Endothelial cell of umbilical vein (primary cell): Measurements from ENCODE around the gene SGSH. TPM values are rescaled to one million over a fixed set of nuclear protein-coding genes. Genes with fewer than 3 reads are reported as not detected.

Experiments
- BruUV-seq: library from RNA; stranded (reverse); fragments of 400-500 nt; replicated peaks from 2 replicates; lab custom pipeline; 2021; lab: Mats Ljungman, UMichigan
- CTCF ChIA-PET: fragments of 300-600, 350-600 bp; sonication (Branson Sonifier 250); formaldehyde crosslinking; loops from one replicate; lab custom pipeline; 2021; ENCODE audit warnings: antibody characterized with exemption, inconsistent platforms; lab: Charles Lee
- POLR2A ChIA-PET: fragments of 300-600, 350-600 bp; sonication (Branson Sonifier 250); formaldehyde crosslinking; loops from one replicate; lab custom pipeline; 2021; ENCODE audit warnings: antibody characterized with exemption, inconsistent platforms; lab: Charles Lee
- DNase-seq: peaks from one replicate; pipeline ENCODE4 v3.0.0-alpha.2; 2011; ENCODE audit warnings: low read depth, low spot score
- FAIRE-seq: peaks from 2 replicates; lab custom pipeline; 2011; peaks lifted over from hg19 to GRCh38; lab: Jason Lieb, UNC
- H2AFZ ChIP-seq: 2 replicates; pipeline ENCODE4 v1.6.0; 2012; ENCODE audit warnings: low read depth, low read length, control low read depth, inconsistent platforms
- H3K27ac ChIP-seq: 2 replicates; pipeline ENCODE4 v1.5.1; 2011; ENCODE audit warnings: low read depth, mild to moderate bottlenecking, control low read depth, low read length, moderate library complexity; ENCODE audit not compliant: insufficient read depth
- H3K27me3 ChIP-seq, 2 experiments: 2 replicates each; pipeline versions ENCODE4 v1.6.0 to v1.6.1; 2011; ENCODE audit warnings: low read length in 2 of 2, mixed read lengths in 1 of 2; ENCODE audit not compliant: control insufficient read depth in 2 of 2, insufficient read depth in 2 of 2
- H3K36me3 ChIP-seq, 2 experiments: 2 replicates in 1 of 2; 3 replicates in 1 of 2; pipeline ENCODE4 v1.5.1; 2011; ENCODE audit warnings: low read length in 2 of 2, mild to moderate bottlenecking in 1 of 2, moderate library complexity in 1 of 2; ENCODE audit not compliant: control insufficient read depth in 2 of 2, insufficient read depth in 2 of 2; ENCODE audit errors: extremely low read depth in 1 of 2
- H3K4me1 ChIP-seq: 3 replicates; pipeline ENCODE4 v1.5.1; 2011; ENCODE audit warnings: mild to moderate bottlenecking, low read length; ENCODE audit not compliant: control insufficient read depth, insufficient read depth; ENCODE audit errors: extremely low read depth
- H3K4me2 ChIP-seq: 2 replicates; pipeline ENCODE4 v1.6.1; 2011; ENCODE audit warnings: low read length, control low read depth, mixed read lengths; ENCODE audit not compliant: insufficient read depth
- H3K4me3 ChIP-seq, 3 experiments: fragments of 200-600 bp in 1 of 3; sonication (generic), shearing (Covaris generic) in 1 of 3; replicated peaks in 1 of 3; 2 replicates each; pipeline ENCODE4 v1.5.1; 2011 to 2016; ENCODE audit warnings: control low read depth in 3 of 3, low read length in 3 of 3, mild to moderate bottlenecking in 2 of 3, inconsistent platforms in 1 of 3, low read depth in 1 of 3, moderate library complexity in 1 of 3; ENCODE audit not compliant: insufficient read depth in 1 of 3
- H3K79me2 ChIP-seq: 2 replicates; pipeline ENCODE4 v1.6.0; 2012; ENCODE audit warnings: low read length, inconsistent platforms; ENCODE audit not compliant: control insufficient read depth, insufficient read depth
- H3K9ac ChIP-seq: replicated peaks from 2 replicates; pipeline ENCODE3; 2011; ENCODE audit warnings: low read length, control low read depth; ENCODE audit not compliant: insufficient read depth; ENCODE audit errors: extremely low read depth
- H3K9me1 ChIP-seq: replicated peaks from 3 replicates; pipeline ENCODE4 v1.6.0; 2011; ENCODE audit warnings: mild to moderate bottlenecking, low read length; ENCODE audit not compliant: control insufficient read depth, insufficient read depth; ENCODE audit errors: extremely low read depth
- H3K9me3 ChIP-seq: replicated peaks from 2 replicates; pipeline ENCODE4 v1.5.1; 2012; ENCODE audit warnings: low read length, inconsistent platforms; ENCODE audit not compliant: control insufficient read depth, insufficient read depth
- H4K20me1 ChIP-seq: replicated peaks from 2 replicates; pipeline ENCODE3; 2011; ENCODE audit warnings: mild to moderate bottlenecking, low read length; ENCODE audit not compliant: control insufficient read depth, insufficient read depth; ENCODE audit errors: extremely low read depth
- CTCF ChIP-seq, 2 donors: IDR thresholded peaks; 1 replicate in 1 of 2; 2 replicates in 1 of 2; pipeline ENCODE4 v1.5.1; 2011; ENCODE audit warnings: low read length in 2 of 2, mild to moderate bottlenecking in 2 of 2, moderate library complexity in 2 of 2, control low read depth in 1 of 2, inconsistent platforms in 1 of 2, low read depth in 1 of 2; ENCODE audit not compliant: insufficient read depth in 1 of 2; ENCODE audit errors: extremely low read depth in 1 of 2
- EZH2 ChIP-seq: IDR thresholded peaks from 2 replicates; pipeline ENCODE4 v1.6.1; 2012; ENCODE audit warnings: borderline replicate concordance, low read depth, mild to moderate bottlenecking, moderate library complexity, low read length, inconsistent platforms; ENCODE audit not compliant: severe bottlenecking
- FOS ChIP-seq: IDR thresholded peaks from 2 replicates; pipeline ENCODE4 v1.6.1; 2011; ENCODE audit warnings: mild to moderate bottlenecking, low read length, moderate library complexity, borderline replicate concordance; ENCODE audit not compliant: insufficient read depth
- GATA2 ChIP-seq: IDR thresholded peaks from 2 replicates; pipeline ENCODE4 v1.7.0; 2011; ENCODE audit warnings: low read depth, mild to moderate bottlenecking, moderate library complexity, mixed read lengths, low read length; ENCODE audit not compliant: insufficient read length, insufficient read depth
- JUN ChIP-seq: IDR thresholded peaks from 2 replicates; pipeline ENCODE4 v1.6.1; 2011; ENCODE audit warnings: borderline replicate concordance, low read depth; ENCODE audit not compliant: insufficient read length, insufficient read depth
- MAX ChIP-seq: IDR thresholded peaks from 2 replicates; pipeline ENCODE4 v1.6.1; 2011; ENCODE audit not compliant: insufficient read depth, insufficient read length
- MYC ChIP-seq: IDR thresholded peaks from one replicate; pipeline ENCODE4 v1.6.1; 2011; ENCODE audit warnings: mild to moderate bottlenecking, low read depth, low read length
- POLR2A ChIP-seq: IDR thresholded peaks from 2 replicates; pipeline ENCODE4 v1.6.1; 2012; ENCODE audit warnings: low read depth, mild to moderate bottlenecking, control low read depth, low read length
- POLR2AphosphoS5 ChIP-seq: IDR thresholded peaks from 2 replicates; pipeline ENCODE4 v1.6.1; 2012; ENCODE audit warnings: low read depth, mild to moderate bottlenecking, control low read depth, low read length, moderate library complexity; ENCODE audit not compliant: insufficient read depth
- dilution Hi-C: fragments of 300-500 bp; cut with MboI; formaldehyde crosslinking; loops from one replicate; pipeline ENCODE4 v1.15.0; 2019; ENCODE audit warnings: low sequenced_read_pairs; ENCODE audit not compliant: extremely low pct_ligation_motif_present
- intact Hi-C: fragments of 100-400 bp; cut with micrococcal nuclease; formaldehyde crosslinking; loops from one replicate; pipeline ENCODE4 v1.10.0; 2022
- polyA plus RNA-seq, 4 experiments: library from polyadenylated mRNA; depleted of rRNA in 3 of 4; stranded (reverse) in 3 of 4; unstranded in 1 of 4; fragments of >200 nt; gene quantifications; 2 replicates each; pipeline versions ENCODE4 v1.2.1 to v1.2.3, GENCODE V29; 2011 to 2012; ENCODE audit warnings: missing spikeins in 1 of 4
- total RNA-seq: library from RNA; stranded (reverse); gene quantifications from 2 replicates; pipeline ENCODE4 v1.2.3, GENCODE V29; 2021

The SGSH gene
- total and polyA plus RNA-seq, 2 donors (not counting 3 experiments of a cell fraction or from before 2014, with no cell fraction given) = 81.4 to 217 TPM

- TF ChIP-seq GATA2 (no peak), POLR2AphosphoS5 (no peak)
- BruUV-seq = no TSS peak
- Histone ChIP-seq H3K27me3 (no peaks in the 10 kb centered on the region), H3K27ac (no peak overlapping the region), H3K79me2 (peaks cover 11% of the 10 kb centered on the region), H3K9me1 (no peaks in the 10 kb centered on the region), H2AFZ (no peak overlapping the region), H3K9me3 (no peaks in the 10 kb centered on the region), H3K9ac (no peak overlapping the region), H3K4me2 (no peak overlapping the region), H4K20me1 (no peaks in the 10 kb centered on the region), H3K4me3 (no peak overlapping the region), H3K4me1 (peaks cover 10% of the 10 kb centered on the region), H3K36me3 (peaks cover 2 to 11% of the 10 kb centered on the region in 2 experiments)
- CTCF ChIA-PET = no interaction called here
- POLR2A ChIA-PET = no interaction called here
- intact Hi-C loops = no loop called here
- DNase-seq (no peak), FAIRE-seq (no peak)
- dilution Hi-C loops = no loop called here
These were observed 48.3 kb upstream of the SGSH start for GRCh38 chr17:80268427-80268826.

GRCh38 chr17:80267391-80267790 is 47.3 kb upstream of the SGSH start:
- no peak for DNase-seq
- no peak overlapping the region for H3K9ac ChIP-seq
- BruUV-seq = no TSS peak
- no peak overlapping the region for H3K4me3 ChIP-seq
- no peak overlapping the region for H3K4me2 ChIP-seq
- no peak overlapping the region for H2AFZ ChIP-seq
- no peak overlapping the region for H3K27ac ChIP-seq
- H3K36me3 ChIP-seq = peaks cover 2 to 7% of the 10 kb centered on the region in 2 experiments
- no peak for FAIRE-seq
- CTCF ChIA-PET = interaction anchor here (1.0 kb wide), 1 partner anchor 11 kb away, joined by 3 read pairs; no protein-coding TSS in a partner anchor
- H3K79me2 ChIP-seq = peaks cover 17% of the 10 kb centered on the region
- no peaks in the 10 kb centered on the region for H4K20me1 ChIP-seq
- dilution Hi-C loops = no loop called here
- TF ChIP-seq MYC (no peak), EZH2 (no peak), POLR2AphosphoS5 (no peak), CTCF (IDR thresholded peaks at IDR 0.05; ENCODE audit: extremely low read depth in 1 of 2, insufficient read depth in 1 of 2, low read depth in 1 of 2, low read length in 2 of 2) (no peak), POLR2A (no peak), GATA2 (no peak), JUN (no peak), FOS (no peak), MAX (no peak)
- H3K9me3 ChIP-seq = no peaks in the 10 kb centered on the region
- peaks cover 19% of the 10 kb centered on the region for H3K4me1 ChIP-seq
- intact Hi-C loops = no loop called here
- H3K9me1 ChIP-seq = no peaks in the 10 kb centered on the region
- H3K27me3 ChIP-seq = no peaks in the 10 kb centered on the region
- POLR2A ChIA-PET = no interaction called here
